Measurements from ENCODE around the gene ITSN1.

ITSN1 gene

GRCh38 chr21:33811167-33812010, 169.1 kb downstream of the ITSN1 start:
- no peak for DNase-seq (ENCODE audit: low read depth)

- DNase-seq (ENCODE audit: low read depth), result no peak
Measured at GRCh38 chr21:33813832-33814365, 171.6 kb downstream of the ITSN1 start.

GRCh38 chr21:33815143-33815707, 172.9 kb downstream of the ITSN1 start:
- no peak for DNase-seq (ENCODE audit: low read depth)

- no peak for DNase-seq (ENCODE audit: low read depth)
Measured at GRCh38 chr21:33816174-33816573, 173.9 kb downstream of the ITSN1 start.

- DNase-seq (ENCODE audit: low read depth), result no peak
Measured at GRCh38 chr21:33817138-33817537, 174.8 kb downstream of the ITSN1 start.

- no peak for DNase-seq (ENCODE audit: low read depth)
Measured at GRCh38 chr21:33817663-33818451, 175.6 kb downstream of the ITSN1 start.

- DNase-seq (ENCODE audit: low read depth), result no peak
Measured at GRCh38 chr21:33820230-33820770, 178.0 kb downstream of the ITSN1 start.

GRCh38 chr21:33820798-33821197, 178.5 kb downstream of the ITSN1 start:
- DNase-seq (ENCODE audit: low read depth), result no peak

- DNase-seq (ENCODE audit: low read depth), result no peak
Measured at GRCh38 chr21:33821503-33822322, 179.4 kb downstream of the ITSN1 start.

GRCh38 chr21:33824156-33824941, 182.0 kb downstream of the ITSN1 start:
- DNase-seq (ENCODE audit: low read depth), result no peak

GRCh38 chr21:33825419-33825818, 183.1 kb downstream of the ITSN1 start:
- DNase-seq (ENCODE audit: low read depth), result no peak

- no peak for DNase-seq (ENCODE audit: low read depth)
Measured at GRCh38 chr21:33825915-33826314, 183.6 kb downstream of the ITSN1 start.

GRCh38 chr21:33828083-33828482, 185.8 kb downstream of the ITSN1 start:
- DNase-seq (ENCODE audit: low read depth), result no peak

GRCh38 chr21:33828577-33828976, 186.3 kb downstream of the ITSN1 start:
- DNase-seq (ENCODE audit: low read depth), result no peak

- DNase-seq (ENCODE audit: low read depth), result no peak
Measured at GRCh38 chr21:33829844-33830243, 187.5 kb downstream of the ITSN1 start.

GRCh38 chr21:33831962-33832659, 189.8 kb downstream of the ITSN1 start:
- no peak for DNase-seq (ENCODE audit: low read depth)

- no peak for DNase-seq (ENCODE audit: low read depth)
Measured at GRCh38 chr21:33834801-33835500, 192.7 kb downstream of the ITSN1 start.

- DNase-seq (ENCODE audit: low read depth), result no peak
Measured at GRCh38 chr21:33835920-33836319, 193.6 kb downstream of the ITSN1 start.

GRCh38 chr21:33836408-33836807, 194.1 kb downstream of the ITSN1 start:
- DNase-seq (ENCODE audit: low read depth), result no peak
